H1 (cell line): Measurements from ENCODE around the gene PALD1. TPM values are rescaled to one million over a fixed set of nuclear protein-coding genes. Genes with fewer than 3 reads are reported as not detected.

Experiments
- CTCF ChIA-PET: fragments of 300-600 bp; sonication (Branson Sonifier 250); formaldehyde crosslinking; loops from one replicate; lab custom pipeline; 2021; ENCODE audit not compliant: partially characterized antibody; lab: Charles Lee
- POLR2A ChIA-PET: fragments of 300-600 bp; sonication (Branson Sonifier 250); formaldehyde crosslinking; loops from one replicate; lab custom pipeline; 2021; ENCODE audit warnings: inconsistent platforms; ENCODE audit not compliant: partially characterized antibody; lab: Charles Lee
- DNase-seq, 2 experiments: peaks; one replicate each; pipeline versions ENCODE4 v3.0.0 to v3.0.0-alpha.2; 2010 to 2022; ENCODE audit warnings: low spot score in 2 of 2, low read depth in 1 of 2, mixed read lengths in 1 of 2
- FAIRE-seq: peaks from 2 replicates; lab custom pipeline; 2011; peaks lifted over from hg19 to GRCh38; lab: Jason Lieb, UNC
- H2AFZ ChIP-seq: 2 replicates; pipeline ENCODE4 v1.8.1; 2012; ENCODE audit warnings: low read length, inconsistent platforms
- H2AK5ac ChIP-seq: 2 replicates; pipeline ENCODE4 v1.6.1; 2013; ENCODE audit warnings: low read depth, low read length
- H2BK120ac ChIP-seq: replicated peaks from 2 replicates; pipeline ENCODE3; 2013; ENCODE audit warnings: low read depth, low read length, inconsistent platforms
- H2BK12ac ChIP-seq: 2 replicates; pipeline ENCODE4 v1.6.1; 2013; ENCODE audit warnings: low read depth, low read length
- H2BK15ac ChIP-seq: 2 replicates; pipeline ENCODE4 v1.6.1; 2013; ENCODE audit warnings: low read length
- H2BK20ac ChIP-seq: 2 replicates; pipeline ENCODE4 v1.6.1; 2013; ENCODE audit warnings: low read length
- H2BK5ac ChIP-seq: 2 replicates; pipeline ENCODE4 v1.6.1; 2013; ENCODE audit warnings: low read depth, low read length
- H3K14ac ChIP-seq: 2 replicates; pipeline ENCODE4 v1.6.1; 2013; ENCODE audit warnings: inconsistent platforms; ENCODE audit not compliant: insufficient read length
- H3K18ac ChIP-seq: 2 replicates; pipeline ENCODE4 v1.6.1; 2013; ENCODE audit warnings: low read length; ENCODE audit errors: extremely low read depth
- H3K23ac ChIP-seq: 2 replicates; pipeline ENCODE4 v1.6.1; 2013; ENCODE audit warnings: inconsistent platforms; ENCODE audit not compliant: insufficient read length
- H3K23me2 ChIP-seq: 2 replicates; pipeline ENCODE4 v1.6.1; 2013; ENCODE audit warnings: low read depth, low read length
- H3K27ac ChIP-seq: 2 replicates; pipeline ENCODE4 v1.6.1; 2011; ENCODE audit warnings: low read depth, low read length, inconsistent platforms
- H3K27me3 ChIP-seq, 4 experiments: replicated peaks in 1 of 4; 1 replicate in 1 of 4; 2 replicates in 3 of 4; pipeline versions ENCODE4 v1.6.1 to v1.8.1; 2011 to 2013; ENCODE audit warnings: low read length in 3 of 4, mild to moderate bottlenecking in 3 of 4, inconsistent platforms in 2 of 4, mixed read lengths in 2 of 4, moderate library complexity in 1 of 4; ENCODE audit not compliant: control insufficient read depth in 3 of 4, insufficient read depth in 3 of 4; ENCODE audit errors: extremely low read depth in 1 of 4
- H3K36me3 ChIP-seq, 4 experiments: 2 replicates each; pipeline versions ENCODE4 v1.6.1 to v1.8.1; 2011 to 2013; ENCODE audit warnings: mild to moderate bottlenecking in 4 of 4, low read length in 3 of 4, moderate library complexity in 2 of 4, control low read depth in 1 of 4, inconsistent platforms in 1 of 4; ENCODE audit not compliant: insufficient read depth in 4 of 4, control insufficient read depth in 2 of 4
- H3K4ac ChIP-seq: replicated peaks from 2 replicates; pipeline ENCODE3; 2013; ENCODE audit warnings: low read length, low read depth, mixed read lengths, inconsistent platforms; ENCODE audit not compliant: insufficient read length
- H3K4me1 ChIP-seq, 4 experiments: replicated peaks in 1 of 4; 1 replicate in 1 of 4; 2 replicates in 3 of 4; pipeline versions ENCODE4 v1.6.1 to v1.8.1; 2011 to 2013; ENCODE audit warnings: low read length in 3 of 4, inconsistent platforms in 2 of 4, mixed read lengths in 1 of 4; ENCODE audit not compliant: insufficient read depth in 4 of 4, control insufficient read depth in 3 of 4
- H3K4me2 ChIP-seq, 2 experiments: 2 replicates each; pipeline versions ENCODE4 v1.6.1 to v1.8.1; 2011 to 2013; ENCODE audit warnings: low read depth in 2 of 2, low read length in 2 of 2, control low read depth in 1 of 2, inconsistent platforms in 1 of 2, mild to moderate bottlenecking in 1 of 2; ENCODE audit not compliant: insufficient read depth in 1 of 2
- H3K4me3 ChIP-seq, 4 experiments: fragments of 200-600, 300-600 bp in 1 of 4; sonication (generic), shearing (Covaris generic), sonication (Bioruptor Twin) in 1 of 4; 2 replicates each; pipeline versions ENCODE4 v1.5.1 to v1.8.1; 2011 to 2016; ENCODE audit warnings: low read length in 4 of 4, low read depth in 3 of 4, control low read depth in 2 of 4, inconsistent platforms in 2 of 4, mild to moderate bottlenecking in 2 of 4, mixed read lengths in 1 of 4, moderate library complexity in 1 of 4; ENCODE audit not compliant: insufficient read depth in 2 of 4; ENCODE audit errors: extremely low read depth in 1 of 4
- H3K56ac ChIP-seq: replicated peaks from 2 replicates; pipeline ENCODE3; 2013; ENCODE audit warnings: low read depth, mild to moderate bottlenecking, mixed read lengths, low read length, inconsistent platforms; ENCODE audit not compliant: insufficient read length
- H3K79me1 ChIP-seq: 2 replicates; pipeline ENCODE4 v1.6.1; 2013; ENCODE audit warnings: low read depth, low read length, control low read depth
- H3K79me2 ChIP-seq, 2 experiments: 2 replicates each; pipeline versions ENCODE4 v1.6.1 to v1.8.1; 2012 to 2013; ENCODE audit warnings: low read length in 2 of 2, mild to moderate bottlenecking in 2 of 2, inconsistent platforms in 1 of 2; ENCODE audit not compliant: insufficient read depth in 2 of 2, control insufficient read depth in 1 of 2
- H3K9ac ChIP-seq, 4 experiments: replicated peaks in 1 of 4; 1 replicate in 1 of 4; 2 replicates in 3 of 4; pipeline versions ENCODE4 v1.6.1 to v1.8.1; 2011 to 2013; ENCODE audit warnings: low read depth in 3 of 4, low read length in 3 of 4, control low read depth in 2 of 4, mild to moderate bottlenecking in 2 of 4, moderate library complexity in 2 of 4, inconsistent platforms in 1 of 4; ENCODE audit errors: extremely low read depth in 1 of 4
- H3K9me3 ChIP-seq, 2 experiments: 2 replicates each; pipeline versions ENCODE4 v1.6.1 to v1.8.1; 2012 to 2013; ENCODE audit warnings: mild to moderate bottlenecking in 2 of 2, moderate library complexity in 2 of 2, control low read depth in 1 of 2, inconsistent platforms in 1 of 2, low read depth in 1 of 2, low read length in 1 of 2, mixed read lengths in 1 of 2; ENCODE audit not compliant: insufficient read depth in 2 of 2
- H4K20me1 ChIP-seq, 2 experiments: replicated peaks in 1 of 2; 2 replicates each; pipeline versions ENCODE3 to v1.8.1; 2011 to 2013; ENCODE audit warnings: inconsistent platforms in 2 of 2, low read length in 2 of 2, mild to moderate bottlenecking in 1 of 2; ENCODE audit not compliant: insufficient read depth in 2 of 2, control insufficient read depth in 1 of 2
- H4K5ac ChIP-seq: 2 replicates; pipeline ENCODE4 v1.6.1; 2013; ENCODE audit warnings: low read length, low read depth, mixed read lengths, inconsistent platforms; ENCODE audit not compliant: insufficient read length
- H4K8ac ChIP-seq: 2 replicates; pipeline ENCODE4 v1.8.0; 2013; ENCODE audit warnings: mild to moderate bottlenecking, moderate library complexity, low read length, inconsistent platforms; ENCODE audit not compliant: insufficient read depth; ENCODE audit errors: extremely low read depth
- H4K91ac ChIP-seq: replicated peaks from 2 replicates; pipeline ENCODE3; 2013; ENCODE audit warnings: low read length, mixed read lengths, inconsistent platforms; ENCODE audit not compliant: insufficient read length
- CTBP2 ChIP-seq: IDR thresholded peaks from 2 replicates; pipeline ENCODE4 v1.7.0; 2011; ENCODE audit warnings: borderline replicate concordance, mild to moderate bottlenecking, moderate library complexity, mixed read lengths, low read length; ENCODE audit not compliant: insufficient read depth, insufficient read length
- HDAC2 ChIP-seq, 2 experiments: fragments of 300-600 bp in 1 of 2; sonication (generic) in 1 of 2; IDR thresholded peaks; 2 replicates each; pipeline ENCODE4 v1.6.1; 2011 to 2012; ENCODE audit warnings: low read depth in 2 of 2, low read length in 2 of 2, mild to moderate bottlenecking in 2 of 2, moderate library complexity in 2 of 2, borderline replicate concordance in 1 of 2, inconsistent platforms in 1 of 2
- KDM1A ChIP-seq: fragments of 200-600, 300-600 bp; sonication (generic); IDR thresholded peaks from 2 replicates; pipeline ENCODE4 v1.7.1; 2016; ENCODE audit warnings: mild to moderate bottlenecking, low read length, borderline replicate concordance
- NANOG ChIP-seq: IDR thresholded peaks from 2 replicates; pipeline ENCODE4 v1.6.1; 2011; ENCODE audit warnings: low read length, low read depth, mild to moderate bottlenecking, inconsistent platforms; ENCODE audit not compliant: insufficient read depth, poor library complexity, severe bottlenecking
- PHF8 ChIP-seq: fragments of 200-600 bp; sonication (generic); conservative IDR thresholded peaks from 2 replicates; pipeline ENCODE4 v1.7.1; 2012; ENCODE audit warnings: low read depth, mild to moderate bottlenecking, inconsistent platforms, low read length, moderate library complexity
- POLR2A ChIP-seq, 2 experiments: IDR thresholded peaks; 1 replicate in 1 of 2; 2 replicates in 1 of 2; pipeline ENCODE4 v1.6.1; 2011; ENCODE audit warnings: low read depth in 2 of 2, low read length in 2 of 2, mild to moderate bottlenecking in 2 of 2; ENCODE audit errors: control extremely low read depth in 1 of 2
- SIN3A ChIP-seq, 2 experiments: IDR thresholded peaks in 1 of 2; conservative IDR thresholded peaks in 1 of 2; 2 replicates each; pipeline ENCODE4 v1.6.1; 2011 to 2012; ENCODE audit warnings: low read length in 2 of 2, improper control_type of control experiment in 1 of 2, low read depth in 1 of 2, mild to moderate bottlenecking in 1 of 2
- WGBS, 2 experiments: shearing (Covaris generic) in 1 of 2; methylation state at CpG; one replicate each; pipeline versions ENCODE4 v1.1.6 to v1.1.7; 2013 to 2015; ENCODE audit warnings: low lambda C conversion rate in 2 of 2, mixed read lengths in 2 of 2, inconsistent platforms in 1 of 2, low coverage in 1 of 2, missing lambda C conversion rate in 1 of 2; ENCODE audit not compliant: insufficient replicate concordance in 2 of 2, insufficient coverage in 1 of 2, insufficient read length in 1 of 2; ENCODE audit errors: extremely low coverage in 1 of 2, missing lambda C conversion rate in 1 of 2; 5-methylcytosine and 5-hydroxymethylcytosine counted together
- polyA plus RNA-seq, 7 experiments: library from polyadenylated mRNA; depleted of rRNA in 3 of 7; stranded (reverse) in 5 of 7; unstranded in 2 of 7; fragments of >200 nt in 5 of 7; fragments of 200-250 nt in 2 of 7; gene quantifications; 1 replicate in 5 of 7; 2 replicates in 1 of 7; 4 replicates in 1 of 7; pipeline versions ENCODE4 v1.2.1 to v1.2.3, GENCODE V29; 2011 to 2013; ENCODE audit warnings: missing spikeins in 2 of 7, mixed read lengths in 2 of 7
- total RNA-seq: library from RNA; stranded (reverse); fragmentation: NEBNext Ultra II Directional; extraction: Animal tissue kit (Norgen Biotek cat#: 25700); gene quantifications from 2 replicates; pipeline ENCODE4 v1.2.1, GENCODE V29; 2021

The PALD1 gene
- total and polyA plus RNA-seq, 2 of the 8 experiments (the other 6 are each of a cell fraction or from before 2014, with no cell fraction given) = 13.3 to 32.8 TPM

DNA sequence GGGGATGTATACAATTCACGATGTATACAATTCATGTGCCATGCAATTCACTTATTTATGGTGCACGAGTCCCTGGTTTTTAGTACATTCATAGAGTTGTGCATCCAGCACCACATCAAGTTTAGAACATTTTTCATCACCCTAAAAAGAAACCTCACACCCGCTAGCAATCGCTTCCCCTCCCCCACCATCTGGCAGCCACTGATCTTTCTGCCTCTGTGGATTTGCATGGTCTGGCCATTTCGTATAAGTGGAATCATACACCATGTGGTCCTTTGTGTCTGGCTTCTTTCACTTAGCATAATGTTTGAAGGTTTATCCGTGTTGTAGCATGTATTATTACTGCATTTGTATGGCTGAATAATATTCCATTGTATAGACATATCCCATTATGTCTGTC, 71.9 kb downstream of the PALD1 start:
- H3K4me1 ChIP-seq = no peaks in the 10 kb centered on the region; a peak in 1 of 7 replicates
- ChIA-PET POLR2A (no interaction called here), CTCF (interaction anchor here (0.6 to 26.8 kb wide), 39 partner anchors 10 to 526 kb away, joined by 3 to 908 read pairs (median 5); partner anchors contain the start of genes PALD1 and SGPL1)
- H3K27me3 ChIP-seq = no peaks in the 10 kb centered on the region
- H3K79me1 ChIP-seq = no peaks in the 10 kb centered on the region; the same call in 1 of the 2 replicates
- no peak overlapping the region for H4K8ac ChIP-seq
- no peak overlapping the region for H2BK120ac ChIP-seq
- DNase-seq = no peak
- H3K79me2 ChIP-seq = no peaks in the 10 kb centered on the region
- no peak for TF ChIP-seq HDAC2 (IDR thresholded peaks at IDR 0.05; ENCODE audit: borderline replicate concordance in 1 of 2, low read depth in 2 of 2, low read length in 2 of 2)
- TF ChIP-seq PHF8 = no peak
- TF ChIP-seq NANOG = no peak
- TF ChIP-seq CTBP2 = no peak
- no peak for TF ChIP-seq POLR2A (IDR thresholded peaks at IDR 0.05; ENCODE audit: control extremely low read depth in 1 of 2, low read depth in 2 of 2, low read length in 2 of 2)
- no peak for TF ChIP-seq KDM1A
- no peak for TF ChIP-seq SIN3A (conservative IDR thresholded peaks at IDR 0.05 in 1 of 2, IDR thresholded peaks at IDR 0.05 in 1 of 2; ENCODE audit: low read depth in 1 of 2, low read length in 2 of 2)
- H2BK15ac ChIP-seq = no peak overlapping the region
- peaks cover 0 to 4% (median 1%) of the 10 kb centered on the region in 4 experiments; a peak in 1 of 8 replicates for H3K36me3 ChIP-seq
- H4K5ac ChIP-seq = no peak overlapping the region
- H3K9ac ChIP-seq = no peak overlapping the region
- H3K23me2 ChIP-seq = no peaks in the 10 kb centered on the region
- no peak overlapping the region for H3K4me3 ChIP-seq
- H3K27ac ChIP-seq = no peak overlapping the region
- H2AK5ac ChIP-seq = no peak overlapping the region
- 90% methylated on average over 6 of the region's 6 CpGs; no CpG with 5 or more reads in 1 of the 2 experiments for WGBS, 2 experiments
- no peak overlapping the region for H4K91ac ChIP-seq
- H3K18ac ChIP-seq = no peak overlapping the region
- FAIRE-seq = no peak
- no peak overlapping the region for H3K14ac ChIP-seq
- no peaks in the 10 kb centered on the region for H4K20me1 ChIP-seq
- H2BK12ac ChIP-seq = no peak overlapping the region
- H3K56ac ChIP-seq = no peak overlapping the region
- no peak overlapping the region for H3K4ac ChIP-seq
- no peak overlapping the region for H2BK20ac ChIP-seq
- H2BK5ac ChIP-seq = no peak overlapping the region
- H3K23ac ChIP-seq = no peak overlapping the region
- H2AFZ ChIP-seq = no peak overlapping the region
- H3K4me2 ChIP-seq = no peak overlapping the region
- no peaks in the 10 kb centered on the region for H3K9me3 ChIP-seq
